ENCODE results near the gene CDH5. TPM values are rescaled to one million over a fixed set of nuclear protein-coding genes. Genes with fewer than 3 reads are reported as not detected.
A peak's percentile ranks its signal among the peaks of the same experiment; 100 is the strongest.

The CDH5 gene
- total RNA-seq, 1 experiment from 2014 or later, result not detected

GRCh38 chr16:66402591-66403230 is 36.2 kb downstream of the CDH5 start:
- H3K27me3 ChIP-seq (ENCODE audit: control insufficient read depth, insufficient read depth, low read length), result peaks cover 1% of the 10 kb centered on the region; the same call in 1 of the 2 replicates
- DNase-seq, result peak; percentile 53
- no peaks in the 10 kb centered on the region for H3K36me3 ChIP-seq (replicated peaks; ENCODE audit: control insufficient read depth, insufficient read depth, low read length)
- no peak overlapping the region for H3K4me3 ChIP-seq (ENCODE audit: insufficient read depth, low read depth, low read length)

- H3K36me3 ChIP-seq (replicated peaks; ENCODE audit: control insufficient read depth, insufficient read depth, low read length), result no peaks in the 10 kb centered on the region
- H3K27me3 ChIP-seq (ENCODE audit: control insufficient read depth, insufficient read depth, low read length), result peaks cover 1% of the 10 kb centered on the region; the same call in 1 of the 2 replicates
- DNase-seq, result no peak
- H3K4me3 ChIP-seq (ENCODE audit: insufficient read depth, low read depth, low read length), result no peak overlapping the region
Measured at GRCh38 chr16:66403531-66404145, 37.1 kb downstream of the CDH5 start.

DNA sequence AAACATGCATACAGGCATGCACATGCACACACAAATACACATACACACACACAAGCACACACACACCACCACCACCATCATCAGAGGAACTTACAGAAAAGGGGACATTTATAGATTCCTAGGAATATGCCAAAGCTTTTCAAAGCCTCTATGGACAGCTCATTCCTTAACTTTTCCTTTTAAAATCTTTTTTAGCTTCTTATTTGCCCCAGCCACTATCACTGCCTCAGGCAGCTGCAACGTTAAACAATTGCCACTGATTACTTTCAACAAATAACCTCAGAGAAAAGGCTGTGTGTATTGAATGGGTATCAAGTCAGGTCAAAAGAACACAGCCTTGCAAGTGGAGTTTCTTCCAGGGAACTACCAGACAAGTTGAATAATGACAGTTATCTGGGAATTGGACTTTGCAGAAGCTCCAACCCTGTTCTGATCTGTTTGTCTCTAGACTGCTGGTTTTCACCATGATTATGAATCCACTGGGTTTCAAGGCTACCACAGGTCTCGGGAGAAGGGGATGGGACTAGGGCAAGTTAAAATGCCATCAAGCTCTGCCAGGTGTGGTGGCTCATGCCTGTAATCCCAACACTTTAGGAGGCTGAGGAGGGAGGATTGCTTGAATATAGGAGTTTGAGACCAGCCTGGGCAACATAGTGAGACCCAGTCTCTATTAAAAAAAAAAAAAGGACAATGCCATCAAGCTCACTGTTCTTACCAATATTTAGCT is 38.7 kb downstream of the CDH5 start:
- Histone ChIP-seq H3K4me3 (ENCODE audit: insufficient read depth, low read depth, low read length) (no peak overlapping the region), H3K36me3 (replicated peaks; ENCODE audit: control insufficient read depth, insufficient read depth, low read length) (no peaks in the 10 kb centered on the region), H3K27me3 (ENCODE audit: control insufficient read depth, insufficient read depth, low read length) (peaks cover 1% of the 10 kb centered on the region; the same call in 1 of the 2 replicates)
- DNase-seq, result no peak

DNA sequence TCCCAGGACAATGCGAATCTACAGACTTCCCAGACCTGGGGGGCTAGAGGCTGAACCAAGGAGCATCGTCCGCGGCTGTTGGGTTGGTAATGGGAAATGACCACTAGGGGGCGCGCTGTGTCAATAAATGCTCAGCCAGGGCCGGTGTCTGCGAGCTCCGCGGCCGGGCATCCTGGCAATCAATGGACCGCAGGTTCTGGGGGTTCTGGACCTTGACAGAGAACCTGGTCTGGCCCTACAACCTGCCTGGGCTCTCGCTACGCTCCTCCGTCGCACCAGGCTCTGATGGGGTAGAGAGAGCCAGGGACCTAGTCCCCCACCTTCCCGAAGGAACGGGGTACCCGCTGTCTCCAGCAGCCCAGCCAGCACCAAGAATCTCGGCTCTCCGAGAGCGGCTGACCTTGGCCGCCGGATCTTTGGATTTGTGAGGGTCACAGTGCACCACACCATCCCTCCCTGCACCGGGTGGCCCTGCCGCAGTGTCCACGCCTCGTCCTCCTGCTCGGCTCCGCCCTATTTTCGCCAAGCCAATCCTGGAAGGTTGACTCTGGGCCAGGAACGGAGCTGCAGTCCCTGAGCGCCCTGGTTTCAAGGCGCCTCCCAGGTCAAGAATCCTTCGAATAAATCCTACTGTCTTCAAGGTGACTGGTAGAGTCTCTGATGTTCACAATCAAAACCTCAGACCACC is 40.2 kb downstream of the CDH5 start:
- Histone ChIP-seq H3K36me3 (replicated peaks; ENCODE audit: control insufficient read depth, insufficient read depth, low read length) (no peaks in the 10 kb centered on the region), H3K27me3 (ENCODE audit: control insufficient read depth, insufficient read depth, low read length) (peaks cover 1% of the 10 kb centered on the region; the same call in 1 of the 2 replicates), H3K4me3 (ENCODE audit: insufficient read depth, low read depth, low read length) (peak overlapping the region; percentile 42)
- peak; percentile 92 for DNase-seq

DNA sequence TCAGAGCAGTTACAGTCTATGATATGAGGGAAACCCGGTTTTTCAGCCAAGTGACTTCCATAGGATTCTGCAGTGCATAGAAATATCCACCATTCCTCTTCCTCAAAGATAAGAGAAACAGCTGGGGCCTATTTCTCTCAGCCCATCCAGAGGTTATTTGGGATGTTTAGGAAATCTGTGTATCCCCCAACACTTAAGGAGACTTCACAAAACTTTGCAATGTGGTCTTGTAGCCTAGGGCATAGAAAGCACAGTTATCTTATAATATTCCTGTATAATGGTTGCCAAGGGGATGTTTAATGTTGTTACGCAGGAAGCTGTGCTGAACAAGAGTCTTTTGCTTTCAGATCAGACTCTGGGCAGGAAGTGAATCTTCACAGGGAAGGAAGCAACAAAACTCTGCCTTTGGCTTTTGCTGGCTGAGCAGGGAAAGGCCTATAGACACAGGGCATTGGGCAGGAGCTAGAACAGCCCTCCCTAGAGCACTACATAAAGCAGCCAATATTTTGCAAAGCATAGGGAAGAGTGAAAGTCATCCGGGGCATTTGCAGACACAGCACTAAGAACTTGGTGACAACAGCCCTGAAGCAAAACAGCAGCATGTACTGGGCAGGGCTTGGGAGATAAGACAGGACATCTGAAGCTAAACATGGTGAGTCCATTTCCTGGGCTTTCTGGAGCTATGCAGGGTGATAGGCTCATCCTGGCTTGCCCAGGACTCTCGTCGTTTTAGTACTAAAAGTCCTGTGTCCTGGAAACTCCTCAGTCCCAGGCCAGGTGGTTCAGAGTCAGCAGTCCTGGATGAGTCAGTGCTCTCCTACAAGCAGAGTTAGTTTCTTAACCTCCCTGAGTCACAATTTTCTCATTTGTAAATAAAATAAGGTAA is 41.9 kb downstream of the CDH5 start:
- Histone ChIP-seq H3K4me3 (ENCODE audit: insufficient read depth, low read depth, low read length) (no peak overlapping the region), H3K27me3 (ENCODE audit: control insufficient read depth, insufficient read depth, low read length) (peaks cover 1% of the 10 kb centered on the region; the same call in 1 of the 2 replicates), H3K36me3 (replicated peaks; ENCODE audit: control insufficient read depth, insufficient read depth, low read length) (no peaks in the 10 kb centered on the region)
- no peak for DNase-seq

GRCh38 chr16:66409156-66409555 is 42.7 kb downstream of the CDH5 start:
- peaks cover 1% of the 10 kb centered on the region; the same call in 1 of the 2 replicates for H3K27me3 ChIP-seq (ENCODE audit: control insufficient read depth, insufficient read depth, low read length)
- no peaks in the 10 kb centered on the region for H3K36me3 ChIP-seq (replicated peaks; ENCODE audit: control insufficient read depth, insufficient read depth, low read length)
- no peak overlapping the region for H3K4me3 ChIP-seq (ENCODE audit: insufficient read depth, low read depth, low read length)
- DNase-seq, result no peak

DNA sequence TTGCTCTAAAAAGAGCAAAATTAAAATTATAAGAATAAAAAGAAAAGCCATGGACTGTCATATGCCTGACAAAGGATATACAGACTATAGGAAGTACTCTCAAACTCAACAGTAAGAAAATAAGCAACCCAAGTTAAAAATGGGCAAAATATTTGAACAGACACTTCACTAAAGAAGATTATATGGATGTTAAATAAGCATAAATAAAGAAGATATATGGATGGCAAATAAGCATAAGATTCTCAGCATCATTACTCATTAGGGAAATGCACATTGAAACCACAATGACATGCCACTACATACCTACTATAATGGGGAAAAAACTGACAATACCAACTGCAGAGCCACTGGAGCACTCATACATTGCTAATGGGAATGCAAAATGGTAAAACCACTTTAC is 45.7 kb downstream of the CDH5 start:
- H3K27me3 ChIP-seq (ENCODE audit: control insufficient read depth, insufficient read depth, low read length), result no peaks in the 10 kb centered on the region; the same call in 1 of the 2 replicates
- H3K36me3 ChIP-seq (replicated peaks; ENCODE audit: control insufficient read depth, insufficient read depth, low read length), result no peaks in the 10 kb centered on the region
- DNase-seq, result no peak
- no peak overlapping the region for H3K4me3 ChIP-seq (ENCODE audit: insufficient read depth, low read depth, low read length)

DNA sequence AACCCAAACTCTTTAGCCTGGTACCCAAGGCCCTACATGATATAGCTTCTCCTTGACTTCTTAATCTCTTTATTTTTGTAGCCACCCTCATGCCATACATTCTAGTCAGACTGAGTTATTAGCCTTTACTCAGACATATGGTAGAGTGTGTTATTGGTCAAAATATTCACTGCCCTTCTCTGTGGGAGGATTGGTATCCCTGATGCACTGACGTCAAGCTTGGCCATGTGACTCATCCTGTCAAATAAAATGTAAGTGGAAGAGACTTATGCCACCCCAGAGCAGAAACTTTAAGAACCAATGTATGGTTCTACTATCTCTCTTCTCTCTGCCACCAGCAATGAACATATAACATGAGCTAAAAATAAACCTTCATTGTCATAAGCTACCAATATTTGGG is 48.4 kb downstream of the CDH5 start:
- DNase-seq, result no peak
- no peak overlapping the region for H3K4me3 ChIP-seq (ENCODE audit: insufficient read depth, low read depth, low read length)
- no peaks in the 10 kb centered on the region for H3K36me3 ChIP-seq (replicated peaks; ENCODE audit: control insufficient read depth, insufficient read depth, low read length)
- H3K27me3 ChIP-seq (ENCODE audit: control insufficient read depth, insufficient read depth, low read length), result no peaks in the 10 kb centered on the region; the same call in 1 of the 2 replicates

- no peak for DNase-seq
- H3K27me3 ChIP-seq (ENCODE audit: control insufficient read depth, insufficient read depth, low read length), result no peaks in the 10 kb centered on the region; the same call in 1 of the 2 replicates
- no peak overlapping the region for H3K4me3 ChIP-seq (ENCODE audit: insufficient read depth, low read depth, low read length)
- H3K36me3 ChIP-seq (replicated peaks; ENCODE audit: control insufficient read depth, insufficient read depth, low read length), result no peaks in the 10 kb centered on the region
Measured at GRCh38 chr16:66416136-66416535, 49.6 kb downstream of the CDH5 start.

- DNase-seq, result no peak
- Histone ChIP-seq H3K27me3 (ENCODE audit: control insufficient read depth, insufficient read depth, low read length) (peaks cover 1% of the 10 kb centered on the region), H3K4me3 (ENCODE audit: insufficient read depth, low read depth, low read length) (no peak overlapping the region), H3K36me3 (replicated peaks; ENCODE audit: control insufficient read depth, insufficient read depth, low read length) (no peaks in the 10 kb centered on the region)
Measured at GRCh38 chr16:66416939-66417700, 50.6 kb downstream of the CDH5 start.

GRCh38 chr16:66418165-66418962 is 51.9 kb downstream of the CDH5 start:
- no peak for DNase-seq
- H3K4me3 ChIP-seq (ENCODE audit: insufficient read depth, low read depth, low read length), result no peak overlapping the region
- H3K36me3 ChIP-seq (replicated peaks; ENCODE audit: control insufficient read depth, insufficient read depth, low read length), result no peaks in the 10 kb centered on the region
- peaks cover 3% of the 10 kb centered on the region for H3K27me3 ChIP-seq (ENCODE audit: control insufficient read depth, insufficient read depth, low read length)

DNA sequence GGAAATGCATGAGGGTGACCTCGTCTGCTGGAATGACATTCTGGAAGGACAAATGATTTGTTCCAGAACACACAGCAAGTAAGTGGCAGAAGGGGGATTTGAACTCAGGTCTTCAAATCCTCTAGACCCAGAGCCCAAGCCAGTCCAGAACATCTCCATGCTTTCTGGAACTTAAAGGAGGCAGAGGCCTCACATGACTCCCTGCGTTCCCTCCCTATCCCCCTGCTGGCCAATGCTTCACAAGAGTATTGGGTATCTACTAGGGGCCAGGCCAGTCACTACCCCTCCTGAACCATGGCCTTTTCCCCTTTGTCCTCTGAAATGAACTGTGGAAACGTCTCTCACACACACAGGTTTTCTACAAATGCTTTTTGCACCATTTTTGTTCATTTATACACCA is 53.0 kb downstream of the CDH5 start:
- H3K27me3 ChIP-seq (ENCODE audit: control insufficient read depth, insufficient read depth, low read length), result peaks cover 14% of the 10 kb centered on the region
- H3K36me3 ChIP-seq (replicated peaks; ENCODE audit: control insufficient read depth, insufficient read depth, low read length), result no peaks in the 10 kb centered on the region
- no peak overlapping the region for H3K4me3 ChIP-seq (ENCODE audit: insufficient read depth, low read depth, low read length)
- DNase-seq, result no peak

GRCh38 chr16:66420396-66420795 is 53.9 kb downstream of the CDH5 start:
- Histone ChIP-seq H3K36me3 (replicated peaks; ENCODE audit: control insufficient read depth, insufficient read depth, low read length) (no peaks in the 10 kb centered on the region), H3K4me3 (ENCODE audit: insufficient read depth, low read depth, low read length) (no peak overlapping the region), H3K27me3 (ENCODE audit: control insufficient read depth, insufficient read depth, low read length) (peaks cover 23% of the 10 kb centered on the region)
- no peak for DNase-seq

Data from H7 (cell line).